Amygdala (tissue), 56 donors: Measurements from ENCODE around the gene ABCC9.
"Not testable (repeated sequence)": the region's sequence is repeated elsewhere in the genome, so short reads cannot be mapped to it uniquely, and the experiment has no call there.

Experiments
- DNase-seq, 56 donors: peaks; one replicate each; lab custom pipeline; 2025; lab: John Stamatoyannopoulos, UW

ABCC9 gene

GRCh38 chr12:21782723-21783122, 158.5 kb downstream of the ABCC9 start:
- DNase-seq: not testable (repeated sequence)

GRCh38 chr12:21780786-21781185, 160.4 kb downstream of the ABCC9 start:
- no peak for DNase-seq

GRCh38 chr12:21776175-21776574, 165.1 kb downstream of the ABCC9 start:
- no peak for DNase-seq

GRCh38 chr12:21775133-21775820, 165.9 kb downstream of the ABCC9 start:
- no peak for DNase-seq

GRCh38 chr12:21774358-21775132, 166.7 kb downstream of the ABCC9 start, which contains the start of gene KCNJ8:
KCNJ8 (minus strand) TSS chr12:21774706; CDS start chr12:21773616, 1,090 bp downstream.
- DNase-seq: peak in 43 of 56 donors; percentile 4 to 71 (median 42)

GRCh38 chr12:21773806-21774205, 167.4 kb downstream of the ABCC9 start:
- DNase-seq: no peak

- DNase-seq: peak in 5 of 56 donors; percentile 1 to 10 (median 9)
These were observed 167.9 kb downstream of the ABCC9 start for GRCh38 chr12:21773263-21773741.

GRCh38 chr12:21771311-21771710, 169.9 kb downstream of the ABCC9 start:
- DNase-seq: no peak

GRCh38 chr12:21769307-21769706, 171.9 kb downstream of the ABCC9 start:
- no peak for DNase-seq

- DNase-seq: no peak
These were observed 174.8 kb downstream of the ABCC9 start for GRCh38 chr12:21766403-21766802.

- no peak for DNase-seq
These were observed 176.3 kb downstream of the ABCC9 start for GRCh38 chr12:21764950-21765349.

- DNase-seq: no peak
These were observed 177.2 kb downstream of the ABCC9 start for GRCh38 chr12:21764065-21764464.

GRCh38 chr12:21763531-21763930, 177.7 kb downstream of the ABCC9 start:
- DNase-seq: no peak

- no peak for DNase-seq
These were observed 181.5 kb downstream of the ABCC9 start for GRCh38 chr12:21759737-21760136.

GRCh38 chr12:21757735-21758134, 183.5 kb downstream of the ABCC9 start:
- no peak for DNase-seq

GRCh38 chr12:21756699-21757098, 184.5 kb downstream of the ABCC9 start:
- no peak for DNase-seq

- no peak for DNase-seq
These were observed 189.7 kb downstream of the ABCC9 start for GRCh38 chr12:21751517-21751916.
